Neural cell (in vitro differentiated cells): ENCODE results near the gene CHM. TPM values are rescaled to one million over a fixed set of nuclear protein-coding genes. Genes with fewer than 3 reads are reported as not detected.
"Not testable (repeated sequence)": the region's sequence is repeated elsewhere in the genome, so short reads cannot be mapped to it uniquely, and the experiment has no call there.

Experiments
- H2AFZ ChIP-seq: fragments of 200-600, 300-800 bp; sonication (generic), shearing (Covaris generic); 2 replicates; pipeline ENCODE4 v1.6.0; 2014; ENCODE audit warnings: low read depth, mild to moderate bottlenecking, antibody characterized with exemption, low read length, moderate library complexity
- H3F3A ChIP-seq: fragments of 200-600 bp; shearing (Covaris generic); 2 replicates; pipeline ENCODE4 v1.6.1; 2016; ENCODE audit warnings: mild to moderate bottlenecking, moderate library complexity, mixed read lengths, antibody characterized with exemption, low read length; ENCODE audit not compliant: insufficient read depth, poor library complexity, severe bottlenecking
- H3K27ac ChIP-seq: fragments of 200-600, 300-800 bp; sonication (generic), shearing (Covaris generic); 2 replicates; pipeline ENCODE4 v1.5.1; 2014; ENCODE audit warnings: mild to moderate bottlenecking, low read length, moderate library complexity
- H3K27me3 ChIP-seq: fragments of 300-800, 200-600 bp; sonication (generic), shearing (Covaris generic); 2 replicates; pipeline ENCODE4 v1.6.0; 2014; ENCODE audit warnings: mild to moderate bottlenecking, low read depth, low read length, moderate library complexity; ENCODE audit not compliant: insufficient read depth
- H3K36me3 ChIP-seq: fragments of 300-800, 200-600 bp; sonication (generic), shearing (Covaris generic); 2 replicates; pipeline ENCODE4 v1.5.1; 2014; ENCODE audit warnings: mild to moderate bottlenecking, antibody characterized with exemption, low read length, moderate library complexity; ENCODE audit not compliant: insufficient read depth
- H3K4me2 ChIP-seq: fragments of 300-800, 200-600 bp; sonication (generic), shearing (Covaris generic); 2 replicates; pipeline ENCODE4 v1.6.0; 2014; ENCODE audit warnings: mild to moderate bottlenecking, low read length
- H3K4me3 ChIP-seq: fragments of 300-800, 200-600 bp; sonication (generic), shearing (Covaris generic); 2 replicates; pipeline ENCODE4 v1.5.1; 2014; ENCODE audit warnings: mild to moderate bottlenecking, low read length, moderate library complexity
- H3K79me2 ChIP-seq: fragments of 200-600 bp; shearing (Covaris generic); replicated peaks from 2 replicates; pipeline ENCODE4 v1.6.0; 2014; ENCODE audit warnings: mild to moderate bottlenecking, low read length, moderate library complexity; ENCODE audit not compliant: insufficient read depth
- H3K9ac ChIP-seq: fragments of 300-800, 200-600 bp; sonication (generic), shearing (Covaris generic); 2 replicates; pipeline ENCODE4 v1.6.1; 2016; ENCODE audit warnings: mild to moderate bottlenecking, low read length, mixed read lengths
- H3K9me2 ChIP-seq: fragments of 200-600 bp; shearing (Covaris generic); 2 replicates; pipeline ENCODE4 v1.6.1; 2016; ENCODE audit warnings: mild to moderate bottlenecking, low read length, mixed read lengths; ENCODE audit not compliant: insufficient read depth
- H3K9me3 ChIP-seq: fragments of 200-600, 300-800 bp; sonication (generic), shearing (Covaris generic); 2 replicates; pipeline ENCODE4 v1.6.1; 2016; ENCODE audit warnings: mild to moderate bottlenecking, mixed run types, low read length, moderate library complexity, mixed read lengths
- H4K20me1 ChIP-seq: fragments of 200-600 bp; shearing (Covaris generic); 2 replicates; pipeline ENCODE4 v1.6.1; 2016; ENCODE audit warnings: mild to moderate bottlenecking, mixed run types; ENCODE audit not compliant: insufficient read depth
- CTCF ChIP-seq: fragments of 450-650 bp; IDR thresholded peaks from 2 replicates; pipeline ENCODE4 v1.5.1; 2014; ENCODE audit warnings: antibody characterized with exemption, mild to moderate bottlenecking, moderate library complexity; ENCODE audit not compliant: poor library complexity, severe bottlenecking
- EP300 ChIP-seq: fragments of 450-650 bp; conservative IDR thresholded peaks from 2 replicates; pipeline ENCODE4 v1.6.1; 2014; ENCODE audit warnings: antibody characterized with exemption, mild to moderate bottlenecking, moderate library complexity; ENCODE audit not compliant: poor library complexity, severe bottlenecking
- EZH2 ChIP-seq: fragments of 200-600, 300-800 bp; shearing (Covaris generic), sonication (generic); IDR thresholded peaks from 2 replicates; pipeline ENCODE4 v1.6.1; 2014; ENCODE audit warnings: antibody characterized with exemption, low read length, borderline replicate concordance, mild to moderate bottlenecking; ENCODE audit not compliant: insufficient read depth, poor library complexity, severe bottlenecking
- MXI1 ChIP-seq: fragments of 450-650 bp; conservative IDR thresholded peaks from 2 replicates; pipeline ENCODE4 v1.6.1; 2014; ENCODE audit warnings: antibody characterized with exemption, mild to moderate bottlenecking; ENCODE audit not compliant: poor library complexity, severe bottlenecking
- POLR2AphosphoS5 ChIP-seq: IDR thresholded peaks from 2 replicates; pipeline ENCODE4 v1.6.1; 2012
- RAD21 ChIP-seq: fragments of 450-650 bp; conservative IDR thresholded peaks from 2 replicates; pipeline ENCODE4 v1.6.1; 2014; ENCODE audit warnings: antibody characterized with exemption, mild to moderate bottlenecking, moderate library complexity
- REST ChIP-seq: IDR thresholded peaks from 2 replicates; pipeline ENCODE4 v1.6.1; 2012; ENCODE audit warnings: borderline replicate concordance
- SMC3 ChIP-seq: fragments of 450-650 bp; conservative IDR thresholded peaks from 2 replicates; pipeline ENCODE4 v1.6.1; 2014; ENCODE audit warnings: antibody characterized with exemption, mild to moderate bottlenecking, moderate library complexity; ENCODE audit not compliant: poor library complexity
- TAF1 ChIP-seq: IDR thresholded peaks from 2 replicates; pipeline ENCODE4 v1.6.1; 2012; ENCODE audit warnings: low read depth
- polyA plus RNA-seq: library from polyadenylated mRNA; depleted of rRNA; stranded (reverse); fragments of >200 nt; gene quantifications from 2 replicates; pipeline ENCODE4 v1.2.3, GENCODE V29; 2014

Gene CHM
- polyA plus RNA-seq, 1 donor from 2014 or later = 20.3 TPM

- H3K9me2 ChIP-seq = no peaks in the 10 kb centered on the region
- TF ChIP-seq RAD21 (no peak), TAF1 (no peak), POLR2AphosphoS5 (no peak), EZH2 (no peak), REST (no peak), MXI1 (no peak), CTCF (no peak), SMC3 (no peak), EP300 (no peak)
- no peaks in the 10 kb centered on the region for H3K79me2 ChIP-seq
- no peak overlapping the region for H2AFZ ChIP-seq
- no peak overlapping the region for H3K4me3 ChIP-seq
- H3F3A ChIP-seq = no peaks in the 10 kb centered on the region
- no peaks in the 10 kb centered on the region for H4K20me1 ChIP-seq
- H3K9ac ChIP-seq = no peak overlapping the region
- H3K4me2 ChIP-seq = no peak overlapping the region
- no peaks in the 10 kb centered on the region for H3K9me3 ChIP-seq
- H3K27me3 ChIP-seq = no peaks in the 10 kb centered on the region
- no peaks in the 10 kb centered on the region for H3K36me3 ChIP-seq
- no peak overlapping the region for H3K27ac ChIP-seq
Measured at GRCh38 chrX:86012188-86012587, 35.2 kb downstream of the CHM start.

- H3K4me2 ChIP-seq, H3K79me2 ChIP-seq, H3K4me3 ChIP-seq, H3K9me3 ChIP-seq, H2AFZ ChIP-seq, H3K36me3 ChIP-seq, H3K9me2 ChIP-seq, H3K27ac ChIP-seq, H3F3A ChIP-seq, H3K9ac ChIP-seq, H4K20me1 ChIP-seq, H3K27me3 ChIP-seq: not testable (repeated sequence)
Measured at GRCh38 chrX:86009803-86010202, 37.6 kb downstream of the CHM start.

DNA sequence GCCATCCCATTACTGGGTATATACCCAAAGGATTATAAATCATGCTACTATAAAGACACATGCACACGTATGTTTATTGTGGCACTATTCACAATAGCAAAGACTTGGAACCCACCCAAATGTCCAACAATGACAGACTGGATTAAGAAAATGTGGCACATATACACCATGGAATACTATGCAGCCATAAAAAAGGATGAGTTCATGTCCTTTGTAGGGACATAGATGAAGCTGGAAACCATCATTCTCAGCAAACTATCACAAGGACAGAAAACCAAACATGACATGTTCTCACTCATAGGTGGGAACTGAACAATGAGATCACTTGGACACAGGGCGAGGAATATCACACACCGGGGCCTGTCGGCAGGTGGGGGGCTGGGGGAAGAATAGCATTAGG lies 39.5 kb downstream of the CHM start:
- H3K36me3 ChIP-seq, H3K4me2 ChIP-seq, H3K27me3 ChIP-seq, H3K9me3 ChIP-seq, H3K4me3 ChIP-seq, H3K9ac ChIP-seq, H3K27ac ChIP-seq, H3K9me2 ChIP-seq, H2AFZ ChIP-seq, H3F3A ChIP-seq, H3K79me2 ChIP-seq, H4K20me1 ChIP-seq: not testable (repeated sequence)
